GM19238 (cell line): ENCODE measurements around the gene POLD2.

ENCODE experiments used
- DNase-seq: peaks from one replicate; pipeline ENCODE4 v3.0.0; 2011; ENCODE audit warnings: low spot score; ENCODE audit not compliant: insufficient read length

POLD2 gene

GRCh38 chr7:44082541-44083207 is 40.7 kb downstream of the POLD2 start:
- peak; percentile 96 for DNase-seq

- DNase-seq, result no peak
These were observed 42.0 kb downstream of the POLD2 start for GRCh38 chr7:44081266-44081748.

- DNase-seq, result no peak
These were observed 42.6 kb downstream of the POLD2 start for GRCh38 chr7:44080686-44081265.

- DNase-seq, result no peak
These were observed 43.2 kb downstream of the POLD2 start for GRCh38 chr7:44080118-44080517.

GRCh38 chr7:44079331-44080021 is 43.9 kb downstream of the POLD2 start:
- DNase-seq, result no peak

GRCh38 chr7:44078521-44078920 is 44.8 kb downstream of the POLD2 start:
- no peak for DNase-seq

- no peak for DNase-seq
These were observed 45.7 kb downstream of the POLD2 start for GRCh38 chr7:44077681-44078091.

- DNase-seq, result no peak
These were observed 46.3 kb downstream of the POLD2 start for GRCh38 chr7:44077061-44077460.

- DNase-seq, result no peak
These were observed 47.0 kb downstream of the POLD2 start for GRCh38 chr7:44076101-44076895.

GRCh38 chr7:44075296-44076075 is 47.9 kb downstream of the POLD2 start:
- no peak for DNase-seq

GRCh38 chr7:44074349-44074695 is 49.0 kb downstream of the POLD2 start:
- DNase-seq, result no peak

- no peak for DNase-seq
These were observed 49.5 kb downstream of the POLD2 start for GRCh38 chr7:44073664-44074348.

- no peak for DNase-seq
These were observed 50.8 kb downstream of the POLD2 start for GRCh38 chr7:44072364-44073231.

GRCh38 chr7:44071726-44072363 is 51.5 kb downstream of the POLD2 start:
- DNase-seq, result no peak

- no peak for DNase-seq
These were observed 55.3 kb downstream of the POLD2 start for GRCh38 chr7:44068054-44068453.

GRCh38 chr7:44067064-44067951 is 56.0 kb downstream of the POLD2 start:
- DNase-seq, result no peak

- no peak for DNase-seq
These were observed 56.8 kb downstream of the POLD2 start for GRCh38 chr7:44066494-44067063.

GRCh38 chr7:44066111-44066460 is 57.3 kb downstream of the POLD2 start:
- DNase-seq, result no peak
